Thyroid gland (tissue), 4 donors: ENCODE measurements around the gene BRAT1. TPM values are rescaled to one million over a fixed set of nuclear protein-coding genes. Genes with fewer than 3 reads are reported as not detected.
A peak's percentile ranks its signal among the peaks of the same experiment; 100 is the strongest.

Experiments used
- DNase-seq, 2 donors: peaks; one replicate each; pipeline ENCODE4 v3.0.0-alpha.2; 2019
- H3K27ac ChIP-seq, 3 donors: fragments of 200-600 bp; sonication (generic); 1 replicate in 2 of 3; 2 replicates in 1 of 3; pipeline ENCODE4 v1.5.1; 2016 to 2019; ENCODE audit warnings: mild to moderate bottlenecking in 1 of 3, moderate library complexity in 1 of 3
- H3K27me3 ChIP-seq: fragments of 200-600 bp; sonication (generic); one replicate; pipeline ENCODE4 v1.5.1; 2019
- H3K36me3 ChIP-seq, 2 donors: fragments of 200-600 bp; sonication (generic); one replicate each; pipeline ENCODE4 v1.5.1; 2016 to 2019
- H3K4me1 ChIP-seq, 2 donors: fragments of 200-600 bp; sonication (generic); one replicate each; pipeline ENCODE4 v1.5.1; 2017 to 2019
- H3K4me3 ChIP-seq, 3 donors: fragments of 200-600 bp; sonication (generic); replicated peaks in 1 of 3; 1 replicate in 2 of 3; 2 replicates in 1 of 3; pipeline ENCODE4 v1.5.1; 2016; ENCODE audit warnings: mild to moderate bottlenecking in 1 of 3
- H3K9me3 ChIP-seq: fragments of 200-600 bp; sonication (generic); one replicate; pipeline ENCODE4 v1.5.1; 2017
- CTCF ChIP-seq, 6 experiments: fragments of 200-600 bp in 3 of 6; fragments of 450-650 bp in 3 of 6; sonication (generic) in 3 of 6; IDR thresholded peaks; one replicate each; pipeline ENCODE4 v1.5.1; 2016 to 2019; ENCODE audit warnings: antibody characterized with exemption in 6 of 6, mild to moderate bottlenecking in 2 of 6, inconsistent platforms in 1 of 6, moderate library complexity in 1 of 6
- POLR2A ChIP-seq, 2 donors: fragments of 450-650 bp; IDR thresholded peaks; one replicate each; pipeline ENCODE4 v1.6.1; 2017; ENCODE audit warnings: antibody characterized with exemption in 2 of 2, mild to moderate bottlenecking in 2 of 2, moderate library complexity in 1 of 2
- WGBS, 2 donors: methylation state at CpG; one replicate each; pipeline ENCODE4 v1.1.5; 2017; 5-methylcytosine and 5-hydroxymethylcytosine counted together
- intact Hi-C: fragments of 100-400 bp; cut with DNase I; formaldehyde crosslinking; loops from one replicate; pipeline ENCODE4 v1.15.1; 2023
- total RNA-seq, 4 donors: library from RNA; depleted of rRNA; stranded (reverse); fragments of >200 nt; gene quantifications; one replicate each; pipeline ENCODE4 v1.2.3, GENCODE V29; 2016

The BRAT1 gene
- total RNA-seq: 10 to 100 TPM; 37.2 to 51.8 (median 45.6) TPM

GRCh38 chr7:2555121-2556052, at the start of gene BRAT1:
Gene BRAT1, minus strand, starts transcription at chr7:2555524. Its CDS starts 1,093 bp downstream, at chr7:2554431.
- Histone ChIP-seq H3K9me3 (no peaks in the 10 kb centered on the region), H3K4me3 (peak within 1 kb of the TSS; percentile 65 to 83 (median 80)), H3K36me3 (no peaks in the 10 kb centered on the region), H3K27ac (peak within 1 kb of the TSS; percentile 97 to 99 (median 98)), H3K4me1 (peaks cover 17 to 26% of the 10 kb centered on the region in 2 donors), H3K27me3 (no peaks in the 10 kb centered on the region)
- WGBS, 2 donors: 1% methylated on average over 23 to 29 of the region's 79 CpGs
- intact Hi-C loops: loop anchor here (5.0 to 10.0 kb wide), 2 partner anchors 87 to 289 kb away; partner anchors contain the start of gene GNA12
- peak; percentile 98 to 99 for DNase-seq
- peak in 4 of 6 experiments; percentile 6 to 51 (median 20) for TF ChIP-seq CTCF (IDR thresholded peaks at IDR 0.05)
- peak in 1 of 2 donors; percentile 68 for TF ChIP-seq POLR2A (IDR thresholded peaks at IDR 0.05)

- H3K36me3 ChIP-seq: peaks cover 11 to 15% of the 10 kb centered on the region in 2 donors
These were observed 49.4 kb upstream of the BRAT1 start for GRCh38 chr7:2604608-2605174.

GRCh38 chr7:2603044-2603965, 48.0 kb upstream of the BRAT1 start:
- 93 to 98% methylated on average over 35 of the region's 35 CpGs for WGBS, 2 donors
- H3K36me3 ChIP-seq: peaks cover 20 to 26% of the 10 kb centered on the region in 2 donors
- DNase-seq: no peak
- intact Hi-C loops: no loop called here
- no peak overlapping the region for H3K4me3 ChIP-seq
- H3K9me3 ChIP-seq: no peaks in the 10 kb centered on the region
- no peaks in the 10 kb centered on the region for H3K27me3 ChIP-seq
- peaks cover 0 to 9% of the 10 kb centered on the region in 2 donors for H3K4me1 ChIP-seq
- no peak overlapping the region for H3K27ac ChIP-seq
- TF ChIP-seq POLR2A (IDR thresholded peaks at IDR 0.05) (no peak), CTCF (IDR thresholded peaks at IDR 0.05) (no peak)

More at GRCh38 chr7:2604608-2605174, 49.4 kb upstream of the BRAT1 start:
- H3K27me3 ChIP-seq: no peaks in the 10 kb centered on the region
- peaks cover 0 to 9% of the 10 kb centered on the region in 2 donors for H3K4me1 ChIP-seq
- peak overlapping the region in 1 of 3 donors; percentile 4 for H3K27ac ChIP-seq
- no peaks in the 10 kb centered on the region for H3K9me3 ChIP-seq
- WGBS, 2 donors: 83 to 89% methylated on average over 23 to 29 of the region's 29 CpGs
- intact Hi-C loops: loop anchor here (5.0 kb wide), 1 partner anchor 58 kb away; no protein-coding TSS in a partner anchor
- no peak for TF ChIP-seq POLR2A (IDR thresholded peaks at IDR 0.05)
- TF ChIP-seq CTCF (IDR thresholded peaks at IDR 0.05): peak in 2 of 6 experiments; percentile 10 to 26
- peak; percentile 70 to 84 for DNase-seq
- H3K4me3 ChIP-seq: no peak overlapping the region

- 87 to 90% methylated on average over 8 to 19 of the region's 19 CpGs for WGBS, 2 donors
- Histone ChIP-seq H3K27ac (no peak overlapping the region), H3K4me3 (no peak overlapping the region), H3K4me1 (peaks cover 0 to 3% of the 10 kb centered on the region in 2 donors), H3K9me3 (no peaks in the 10 kb centered on the region), H3K27me3 (no peaks in the 10 kb centered on the region), H3K36me3 (peaks cover 27 to 34% of the 10 kb centered on the region in 2 donors)
- intact Hi-C loops: no loop called here
- TF ChIP-seq CTCF (IDR thresholded peaks at IDR 0.05) (no peak), POLR2A (IDR thresholded peaks at IDR 0.05) (no peak)
- DNase-seq: no peak
These were observed 47.2 kb upstream of the BRAT1 start for GRCh38 chr7:2602406-2603043.
